Glutamatergic neuron (in vitro differentiated cells): ENCODE data around the gene CLNK. TPM values are rescaled to one million over a fixed set of nuclear protein-coding genes. Genes with fewer than 3 reads are reported as not detected.

ENCODE experiments used
- DNase-seq: peaks from one replicate; pipeline ENCODE4 v3.0.0; 2022
- H3K27ac Mint-ChIP-seq: one replicate; pipeline ENCODE4 v1.8.0; 2020; ENCODE audit warnings: mild to moderate bottlenecking, mixed read lengths, inconsistent platforms; ENCODE audit not compliant: unreplicated experiment
- H3K27me3 Mint-ChIP-seq: one replicate; pipeline ENCODE4 v1.8.0; 2020; ENCODE audit warnings: mild to moderate bottlenecking, moderate library complexity, mixed read lengths, inconsistent platforms; ENCODE audit not compliant: unreplicated experiment
- H3K36me3 Mint-ChIP-seq: one replicate; pipeline ENCODE4 v1.8.0; 2020; ENCODE audit warnings: mild to moderate bottlenecking, mixed read lengths, inconsistent platforms; ENCODE audit not compliant: unreplicated experiment
- H3K4me1 Mint-ChIP-seq: one replicate; pipeline ENCODE4 v1.8.0; 2020; ENCODE audit warnings: mild to moderate bottlenecking, low read depth, mixed read lengths, inconsistent platforms; ENCODE audit not compliant: unreplicated experiment
- H3K4me3 Mint-ChIP-seq: one replicate; pipeline ENCODE4 v1.8.0; 2020; ENCODE audit warnings: mild to moderate bottlenecking, mixed read lengths, inconsistent platforms; ENCODE audit not compliant: unreplicated experiment
- H3K9me3 Mint-ChIP-seq: one replicate; pipeline ENCODE4 v1.8.0; 2020; ENCODE audit warnings: mild to moderate bottlenecking, moderate library complexity, mixed read lengths, inconsistent platforms; ENCODE audit not compliant: unreplicated experiment
- CTCF ChIP-seq: fragments of 200-600 bp; sonication (generic); IDR thresholded peaks from one replicate; pipeline ENCODE4 v1.5.0; 2021; ENCODE audit not compliant: partially characterized antibody, unreplicated experiment
- total RNA-seq: library from RNA; stranded (reverse); fragmentation: NEBNext Ultra II Directional; extraction: Animal tissue kit (Norgen Biotek cat#: 25700); gene quantifications from one replicate; pipeline ENCODE4 v1.2.1, GENCODE V29; 2021; ENCODE audit not compliant: unreplicated experiment

CLNK gene
- total RNA-seq, 1 donor from 2014 or later, result not detected

GRCh38 chr4:10670321-10670720 is 14.2 kb downstream of the CLNK start:
- H3K4me1 Mint-ChIP-seq, result peaks cover 13% of the 10 kb centered on the region
- no peaks in the 10 kb centered on the region for H3K27me3 Mint-ChIP-seq
- no peak for TF ChIP-seq CTCF
- no peak overlapping the region for H3K4me3 Mint-ChIP-seq
- no peak for DNase-seq
- no peak overlapping the region for H3K27ac Mint-ChIP-seq
- H3K36me3 Mint-ChIP-seq, result no peaks in the 10 kb centered on the region
- H3K9me3 Mint-ChIP-seq, result no peaks in the 10 kb centered on the region

- Mint-ChIP-seq H3K9me3 (no peaks in the 10 kb centered on the region), H3K27ac (no peak overlapping the region), H3K27me3 (peaks cover under 1% of the 10 kb centered on the region), H3K4me1 (peaks cover 19% of the 10 kb centered on the region), H3K36me3 (no peaks in the 10 kb centered on the region), H3K4me3 (no peak overlapping the region)
- no peak for TF ChIP-seq CTCF
- peak; percentile 33 for DNase-seq
Observed at GRCh38 chr4:10667701-10668326, 16.8 kb downstream of the CLNK start.

- TF ChIP-seq CTCF, result no peak
- H3K27ac Mint-ChIP-seq, result no peak overlapping the region
- H3K36me3 Mint-ChIP-seq, result no peaks in the 10 kb centered on the region
Observed at GRCh38 chr4:10666616-10667015, 18.0 kb downstream of the CLNK start.

GRCh38 chr4:10664408-10664807 is 20.2 kb downstream of the CLNK start:
- Mint-ChIP-seq H3K4me1 (peaks cover 19% of the 10 kb centered on the region), H3K4me3 (no peak overlapping the region), H3K36me3 (no peaks in the 10 kb centered on the region), H3K27ac (no peak overlapping the region), H3K27me3 (peaks cover 2% of the 10 kb centered on the region), H3K9me3 (no peaks in the 10 kb centered on the region)
- TF ChIP-seq CTCF, result no peak
- DNase-seq, result no peak

More at GRCh38 chr4:10666616-10667015, 18.0 kb downstream of the CLNK start:
- Mint-ChIP-seq H3K27me3 (peaks cover 2% of the 10 kb centered on the region), H3K4me3 (no peak overlapping the region), H3K9me3 (no peaks in the 10 kb centered on the region), H3K4me1 (peaks cover 19% of the 10 kb centered on the region)
- DNase-seq, result no peak

- Mint-ChIP-seq H3K9me3 (no peaks in the 10 kb centered on the region), H3K4me3 (no peak overlapping the region), H3K36me3 (no peaks in the 10 kb centered on the region), H3K27me3 (peaks cover 2% of the 10 kb centered on the region), H3K4me1 (peaks cover 11% of the 10 kb centered on the region), H3K27ac (no peak overlapping the region)
- no peak for TF ChIP-seq CTCF
- no peak for DNase-seq
Observed at GRCh38 chr4:10662937-10663336, 21.6 kb downstream of the CLNK start.
